TTC549 (cell line): Measurements from ENCODE around the gene PPP1CA.

Experiments
- FAIRE-seq: peaks from 2 replicates; lab custom pipeline; 2012; peaks lifted over from hg19 to GRCh38; lab: Jason Lieb, UNC

PPP1CA gene

GRCh38 chr11:67401495-67402191, at the start of gene PPP1CA:
Gene PPP1CA (minus strand): TSS chr11:67401858. CDS start chr11:67401782, 76 bp downstream.
- no peak for FAIRE-seq

- FAIRE-seq, result no peak
Observed at GRCh38 chr11:67450796-67451657, 49.4 kb upstream of the PPP1CA start.

DNA sequence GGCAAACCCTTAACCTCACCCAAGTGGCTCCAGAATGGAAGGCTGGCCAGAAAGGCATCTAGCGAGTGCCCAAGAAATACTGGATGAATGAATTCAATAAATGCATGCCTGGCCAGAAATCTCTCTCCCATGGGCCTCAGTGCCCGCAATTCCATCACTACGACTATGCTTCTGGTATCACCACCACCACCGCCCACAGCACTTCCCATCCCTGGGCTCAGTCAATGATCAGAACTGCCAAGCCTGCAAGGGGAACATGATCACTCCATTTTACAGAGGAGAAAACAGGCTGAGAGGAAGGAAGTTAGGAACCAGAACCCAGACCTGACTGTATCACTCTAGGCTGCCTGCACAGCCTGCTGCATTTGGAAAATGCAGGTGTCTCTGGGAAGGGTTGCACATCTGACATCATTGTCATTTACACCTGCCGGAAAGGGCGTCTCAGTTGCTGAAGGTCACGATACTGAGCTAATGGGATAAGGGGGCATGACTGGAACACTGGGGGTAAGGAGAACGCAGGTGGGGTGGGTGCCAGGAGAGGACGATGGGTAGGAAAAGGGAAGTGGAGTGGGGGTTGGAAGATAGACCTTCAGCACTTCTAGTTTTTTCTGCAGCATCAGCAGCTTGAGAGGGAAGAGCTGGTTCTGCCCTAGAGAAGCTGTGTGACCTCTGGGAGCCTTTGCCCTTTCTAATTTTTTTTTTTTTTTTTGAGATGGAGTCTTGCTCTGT, 47.6 kb upstream of the PPP1CA start:
- no peak for FAIRE-seq

DNA sequence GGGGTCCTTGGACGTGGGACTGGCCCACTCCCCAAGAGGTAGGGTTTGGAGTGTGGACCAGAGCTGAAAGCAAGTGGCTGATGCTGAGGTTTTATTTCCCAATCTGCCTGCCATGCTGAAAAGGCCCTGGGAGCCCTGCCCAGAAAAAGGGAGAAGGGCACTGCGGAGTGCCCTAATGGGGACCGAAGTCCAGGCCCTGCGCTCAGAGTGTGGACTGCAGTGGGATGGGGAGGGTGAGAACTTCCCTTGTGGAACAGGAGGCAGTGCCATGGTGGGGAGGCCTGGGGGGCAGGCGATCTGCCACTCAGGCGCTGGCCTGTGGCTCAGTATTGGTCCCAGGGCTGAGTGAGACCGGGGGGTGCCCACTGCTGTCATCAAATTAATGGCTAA, 46.6 kb upstream of the PPP1CA start:
- no peak for FAIRE-seq

- FAIRE-seq, result no peak
Observed at GRCh38 chr11:67445515-67445914, 43.9 kb upstream of the PPP1CA start.

DNA sequence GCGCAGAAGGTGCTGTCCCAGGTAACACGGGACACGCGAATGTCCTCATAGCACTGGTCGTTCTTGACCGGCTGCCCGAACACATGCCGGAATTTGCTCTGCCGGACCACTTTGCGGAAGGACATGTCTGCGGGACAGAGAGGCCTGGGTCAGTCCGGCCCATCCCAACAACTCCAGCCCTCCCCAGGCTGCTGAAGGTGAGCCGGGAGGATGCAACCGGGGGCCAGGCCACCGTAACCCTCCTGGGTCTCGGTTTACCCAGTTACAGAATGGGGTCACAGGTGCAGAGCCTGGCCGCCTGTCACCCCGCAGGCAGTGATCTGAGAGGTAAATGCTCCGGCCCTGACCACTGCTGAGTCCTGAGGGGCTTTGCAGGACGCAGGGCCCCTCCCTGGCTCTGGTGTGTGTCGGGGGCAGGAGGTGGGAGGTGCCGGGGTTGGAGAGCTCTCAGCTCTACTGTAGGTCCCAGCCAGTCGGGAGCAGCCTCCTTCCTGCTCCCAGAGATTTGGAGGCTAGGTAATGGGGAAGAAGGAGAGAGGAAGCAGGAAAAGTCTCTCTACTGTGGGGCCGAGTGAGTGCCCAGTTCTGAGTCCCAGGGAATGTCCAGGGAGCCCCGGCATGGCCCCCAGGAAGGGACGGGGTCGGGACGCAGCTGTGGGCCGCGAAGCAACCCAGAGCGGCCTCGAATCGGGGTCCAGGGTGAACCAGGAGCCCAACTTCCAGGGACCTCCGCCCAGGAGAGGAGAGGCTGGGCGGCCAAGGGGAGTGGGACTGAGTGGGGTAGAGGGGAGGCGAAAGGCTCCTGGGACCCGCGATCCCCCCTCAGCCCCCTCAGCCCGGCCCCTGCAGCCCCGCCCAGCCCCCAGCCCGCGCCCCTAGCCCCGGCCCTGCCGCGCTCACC, 41.1 kb upstream of the PPP1CA start:
- no peak for FAIRE-seq

- FAIRE-seq, result no peak
Observed at GRCh38 chr11:67441731-67442351, 40.2 kb upstream of the PPP1CA start.

DNA sequence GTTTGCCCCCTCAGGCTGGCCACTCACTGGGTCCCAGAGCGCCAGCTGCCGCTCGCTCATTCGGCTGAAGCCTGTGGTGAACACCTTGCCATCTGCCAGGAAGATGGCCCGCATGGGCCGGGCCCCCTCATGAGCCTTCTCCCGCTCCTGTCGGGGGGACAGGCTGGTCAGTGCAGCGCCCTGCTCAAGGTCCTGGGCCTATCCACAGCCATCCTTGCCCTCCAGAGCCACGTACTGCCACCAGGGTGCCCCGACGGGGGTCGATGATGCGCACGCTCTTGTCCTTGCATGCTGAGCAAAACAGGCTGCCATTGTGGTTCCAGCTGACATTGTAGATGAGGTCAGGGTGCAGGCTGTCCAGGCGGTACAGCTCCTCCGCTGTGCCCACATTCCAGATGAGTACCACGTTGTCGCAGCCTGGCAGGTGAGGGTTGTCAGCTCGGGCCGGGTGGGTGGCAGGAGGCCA, 39.5 kb upstream of the PPP1CA start:
- no peak for FAIRE-seq

DNA sequence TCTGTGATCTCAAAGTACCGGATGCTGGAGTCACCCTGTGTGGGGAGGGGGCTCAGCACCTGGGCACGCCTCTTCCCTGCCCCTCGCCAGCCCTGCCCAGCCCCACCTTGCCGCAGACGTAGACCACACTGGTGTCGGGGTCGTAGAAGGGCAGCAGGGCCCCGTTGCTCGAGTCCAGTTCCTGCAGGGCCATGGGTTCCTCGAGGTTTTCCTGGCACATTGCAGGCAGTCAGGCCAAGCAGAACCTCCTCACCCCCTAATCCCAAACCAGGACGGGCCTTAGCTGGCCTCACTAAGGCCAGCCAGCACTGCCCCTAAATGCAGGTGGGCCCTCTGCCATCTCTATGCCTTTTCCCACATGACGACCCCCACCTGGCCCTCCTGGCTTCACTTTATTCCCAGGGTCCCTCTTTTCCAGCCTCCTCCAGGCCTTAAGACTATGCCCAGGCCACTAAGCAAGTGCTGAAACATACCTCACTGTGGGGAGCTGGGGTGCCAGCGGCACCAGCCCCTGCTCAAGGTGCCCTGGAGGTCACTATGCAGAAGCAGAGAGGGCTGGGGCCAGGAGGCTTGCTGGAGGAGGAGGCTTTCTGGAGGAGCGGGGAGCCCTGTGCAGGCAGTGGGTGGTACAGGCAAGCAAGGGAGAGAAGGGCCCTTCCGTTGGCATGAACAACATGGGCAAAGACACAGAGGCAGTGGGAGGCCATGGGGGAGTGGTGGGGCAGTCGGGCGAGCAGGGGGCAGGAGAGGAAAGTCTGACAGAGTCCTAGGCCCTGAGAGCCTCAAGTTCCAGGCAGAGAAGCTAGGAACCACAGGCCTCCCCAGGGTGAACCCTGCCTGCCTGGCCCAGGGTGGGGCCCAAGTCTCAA, 38.8 kb upstream of the PPP1CA start:
- no peak for FAIRE-seq

GRCh38 chr11:67439321-67440228, 37.9 kb upstream of the PPP1CA start:
- FAIRE-seq, result no peak

GRCh38 chr11:67438158-67438902, 36.7 kb upstream of the PPP1CA start:
- FAIRE-seq, result no peak

DNA sequence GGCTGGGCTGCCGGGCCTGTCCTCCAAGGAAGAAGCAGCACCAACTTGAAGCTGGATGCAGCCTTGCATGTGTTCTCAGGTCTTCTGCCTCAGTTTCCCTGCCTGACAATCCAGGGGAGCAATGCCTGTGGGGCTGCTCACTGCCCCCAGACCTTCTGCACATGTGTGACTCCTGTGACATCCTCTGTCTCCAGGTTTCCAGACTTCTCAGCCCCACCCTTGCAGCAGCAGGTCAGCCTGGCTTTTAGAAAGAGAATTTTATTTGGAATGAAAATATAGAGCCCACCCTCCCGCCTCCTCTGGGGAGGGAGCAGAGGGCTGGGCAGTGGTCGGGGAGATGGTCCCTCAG, 36.1 kb upstream of the PPP1CA start:
- no peak for FAIRE-seq

DNA sequence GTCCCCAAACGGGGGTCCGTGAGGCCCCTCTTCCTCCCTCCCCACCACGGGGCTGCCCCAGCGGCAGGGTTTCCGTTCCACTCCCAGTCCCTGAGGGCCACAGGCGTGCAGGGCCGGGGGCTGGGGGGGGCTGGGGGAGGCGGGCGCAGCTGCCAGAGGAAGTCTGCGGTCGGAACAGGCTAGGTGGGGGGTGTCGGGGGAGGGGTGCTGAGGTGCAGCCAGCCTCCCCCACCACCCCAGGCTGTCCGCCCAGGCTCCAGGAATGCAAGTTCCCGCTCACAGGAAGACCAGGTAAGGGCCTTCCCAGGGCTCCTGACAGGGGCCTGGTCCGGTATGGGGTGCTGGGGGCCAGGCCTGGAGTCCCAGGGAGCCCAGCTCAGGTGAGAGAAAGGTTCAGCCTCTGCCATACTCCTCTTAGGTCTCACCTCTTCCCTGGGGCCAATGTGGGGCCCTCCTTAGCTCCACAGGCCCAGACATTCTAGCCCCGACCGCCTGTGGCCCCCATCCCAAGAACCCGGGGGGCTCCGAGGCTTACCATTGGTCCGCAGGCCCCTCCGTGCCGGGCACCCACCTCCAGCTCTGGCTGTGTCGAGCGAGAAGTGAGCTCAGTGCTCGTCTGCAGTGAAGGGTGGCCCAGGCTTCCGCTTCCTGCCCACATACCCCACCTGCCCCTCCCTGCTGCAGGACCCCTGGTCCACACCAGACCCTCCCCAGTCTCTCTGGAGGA, 35.6 kb upstream of the PPP1CA start, which contains the start of gene PTPRCAP:
Gene PTPRCAP (minus strand): TSS at position 601 of the 727 bp plus-strand sequence. CDS start 63 bp downstream, at position 538.
- FAIRE-seq, result no peak

- no peak for FAIRE-seq
Observed at GRCh38 chr11:67436459-67437081, 34.9 kb upstream of the PPP1CA start.

- no peak for FAIRE-seq
Observed at GRCh38 chr11:67435727-67436458, 34.2 kb upstream of the PPP1CA start.

- FAIRE-seq, result no peak
Observed at GRCh38 chr11:67435031-67435726, 33.5 kb upstream of the PPP1CA start.
